ENCODE results near the gene ADAMTS2. TPM values are rescaled to one million over a fixed set of nuclear protein-coding genes. Genes with fewer than 3 reads are reported as not detected.

Gene ADAMTS2
- total and polyA plus RNA-seq, 2 of the 8 experiments (the other 6 are each of a cell fraction or from before 2014, with no cell fraction given) = 6.6 to 7.3 TPM

DNA sequence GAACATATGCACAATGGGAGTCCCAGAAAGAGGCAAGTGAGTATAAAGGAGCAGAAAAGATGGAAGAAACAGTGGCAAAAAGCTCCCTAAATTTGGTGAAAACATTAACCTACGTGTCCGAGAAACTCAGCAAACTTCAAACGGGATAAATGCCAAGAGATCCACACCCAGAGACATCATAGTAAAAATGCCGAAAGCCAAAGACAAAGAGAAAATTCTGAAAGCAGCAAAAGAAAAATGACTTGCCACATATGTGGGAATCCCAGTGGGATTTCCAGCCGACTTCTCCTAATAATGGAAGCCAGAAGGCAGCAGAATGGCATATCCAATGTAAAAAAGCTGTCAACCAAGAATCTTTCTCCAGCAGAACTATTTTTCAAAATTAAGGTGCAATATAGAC lies 101.2 kb downstream of the ADAMTS2 start (continued):
- TF ChIP-seq, protein P1, sequence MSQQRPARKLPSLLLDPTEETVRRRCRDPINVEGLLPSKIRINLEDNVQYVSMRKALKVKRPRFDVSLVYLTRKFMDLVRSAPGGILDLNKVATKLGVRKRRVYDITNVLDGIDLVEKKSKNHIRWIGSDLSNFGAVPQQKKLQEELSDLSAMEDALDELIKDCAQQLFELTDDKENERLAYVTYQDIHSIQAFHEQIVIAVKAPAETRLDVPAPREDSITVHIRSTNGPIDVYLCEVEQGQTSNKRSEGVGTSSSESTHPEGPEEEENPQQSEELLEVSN (IDR thresholded peaks at IDR 0.05) = no peak
- no peak for TF ChIP-seq HDAC6 (IDR thresholded peaks at IDR 0.05; ENCODE audit: low read depth, low read length)
- TF ChIP-seq FOSL1 (IDR thresholded peaks at IDR 0.05; ENCODE audit: insufficient read depth, low read depth, low read length) = no peak
- TF ChIP-seq CTBP2 (IDR thresholded peaks at IDR 0.05; ENCODE audit: borderline replicate concordance, insufficient read depth, insufficient read length, low read length) = no peak
- TF ChIP-seq SAP30 (IDR thresholded peaks at IDR 0.05; ENCODE audit: insufficient read depth, insufficient replicate concordance, low read length) = no peak
- no peak for TF ChIP-seq EP300 (IDR thresholded peaks at IDR 0.05; ENCODE audit: borderline replicate concordance in 1 of 2, low read depth in 2 of 2, low read length in 2 of 2)
